G401.6 (cell line): ENCODE data around the gene IGSF5.
"Not testable (repeated sequence)": the region's sequence is repeated elsewhere in the genome, so short reads cannot be mapped to it uniquely, and the experiment has no call there.

Experiments used
- FAIRE-seq: peaks from 2 replicates; lab custom pipeline; 2012; peaks lifted over from hg19 to GRCh38; lab: Jason Lieb, UNC

Gene IGSF5

GRCh38 chr21:39738566-39738965 is 6.4 kb upstream of the IGSF5 start:
- FAIRE-seq: no peak

- FAIRE-seq: not testable (repeated sequence)
Measured at GRCh38 chr21:39739531-39739930, 5.5 kb upstream of the IGSF5 start.

GRCh38 chr21:39742561-39742960 is 2.4 kb upstream of the IGSF5 start:
- not testable (repeated sequence) for FAIRE-seq

- FAIRE-seq: not testable (repeated sequence)
Measured at GRCh38 chr21:39745332-39745731, 349 bp downstream of the IGSF5 start.

DNA sequence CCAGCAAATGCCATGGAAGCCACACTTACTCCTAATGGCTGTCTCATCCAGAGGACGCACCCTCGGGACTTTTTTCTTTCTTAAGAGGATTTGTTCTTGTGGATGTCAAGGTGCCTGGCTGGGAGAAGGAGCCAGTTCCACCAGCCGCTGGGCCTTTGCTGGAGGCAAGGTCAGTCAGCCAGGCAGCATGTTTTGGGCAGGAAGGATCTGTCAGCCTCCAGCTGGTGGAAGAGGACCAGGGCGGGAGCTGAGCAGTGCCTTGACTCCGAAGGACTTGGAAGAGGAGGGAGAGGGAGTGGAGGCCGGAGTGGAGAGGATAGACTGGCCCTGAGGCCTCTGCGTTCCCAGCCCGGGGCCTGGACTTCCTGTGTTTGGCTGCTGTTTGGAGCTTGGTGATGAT is 5.7 kb downstream of the IGSF5 start:
- FAIRE-seq: no peak

GRCh38 chr21:39754811-39755210 is 9.8 kb downstream of the IGSF5 start:
- FAIRE-seq: no peak

DNA sequence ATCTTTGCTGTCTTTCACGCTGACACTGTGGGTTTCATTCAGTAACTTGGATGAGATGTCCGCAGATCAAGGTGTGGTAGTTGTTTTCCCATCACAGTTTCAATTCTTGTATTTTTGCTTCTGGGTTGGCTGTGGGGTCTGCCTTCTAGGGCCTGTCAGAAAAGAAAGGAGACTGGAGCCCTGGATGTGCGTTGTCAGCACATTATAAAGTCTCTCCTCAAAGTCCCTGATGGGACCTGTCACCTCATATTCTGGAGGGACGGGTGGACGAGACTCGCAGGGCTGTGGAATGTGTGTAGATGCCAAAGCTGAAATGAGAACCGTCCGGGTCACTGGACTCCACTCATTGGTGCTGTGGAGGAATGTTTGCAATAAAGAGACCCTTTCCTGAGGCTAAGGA is 11.3 kb downstream of the IGSF5 start:
- no peak for FAIRE-seq

- FAIRE-seq: no peak
Measured at GRCh38 chr21:39763272-39763970, 18.4 kb downstream of the IGSF5 start.

GRCh38 chr21:39774227-39774626 is 29.2 kb downstream of the IGSF5 start:
- FAIRE-seq: no peak

DNA sequence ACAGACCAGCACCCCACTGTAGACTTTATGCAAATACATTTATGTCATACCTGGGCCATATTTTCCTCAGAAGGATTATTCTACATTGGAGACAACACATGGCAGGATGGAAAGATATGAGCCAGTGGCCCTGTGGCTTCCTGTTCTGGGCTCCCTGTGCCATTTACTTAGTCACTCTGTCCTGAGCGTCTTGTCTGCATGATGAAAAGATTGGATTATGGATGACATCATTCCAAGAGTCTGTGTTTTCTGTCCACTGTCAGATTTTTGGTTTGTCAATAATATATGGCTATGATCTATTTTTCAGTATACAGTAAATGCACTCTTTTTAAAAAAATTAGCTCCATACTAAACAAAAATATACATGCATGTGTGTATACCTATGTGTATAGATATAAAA is 30.8 kb downstream of the IGSF5 start:
- no peak for FAIRE-seq

DNA sequence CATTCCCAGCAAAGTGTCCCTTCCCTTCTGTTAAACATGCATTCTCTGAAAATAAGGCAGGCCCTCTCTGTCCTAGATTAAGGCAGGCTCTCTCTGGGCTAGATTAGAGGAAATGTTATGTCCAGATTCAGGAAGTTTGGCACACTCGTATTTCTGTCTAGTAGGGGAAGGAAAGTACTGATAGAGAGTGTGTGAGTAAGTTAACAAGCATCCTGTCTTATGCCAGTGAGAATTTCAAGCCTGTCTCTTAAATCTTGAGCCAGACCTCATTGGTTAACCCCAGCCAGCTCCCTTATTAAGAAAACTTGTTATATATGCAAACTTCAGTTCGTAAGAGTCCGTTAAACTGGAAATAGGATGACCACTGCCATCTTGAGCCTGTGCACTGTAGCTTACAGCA is 31.6 kb downstream of the IGSF5 start:
- no peak for FAIRE-seq

DNA sequence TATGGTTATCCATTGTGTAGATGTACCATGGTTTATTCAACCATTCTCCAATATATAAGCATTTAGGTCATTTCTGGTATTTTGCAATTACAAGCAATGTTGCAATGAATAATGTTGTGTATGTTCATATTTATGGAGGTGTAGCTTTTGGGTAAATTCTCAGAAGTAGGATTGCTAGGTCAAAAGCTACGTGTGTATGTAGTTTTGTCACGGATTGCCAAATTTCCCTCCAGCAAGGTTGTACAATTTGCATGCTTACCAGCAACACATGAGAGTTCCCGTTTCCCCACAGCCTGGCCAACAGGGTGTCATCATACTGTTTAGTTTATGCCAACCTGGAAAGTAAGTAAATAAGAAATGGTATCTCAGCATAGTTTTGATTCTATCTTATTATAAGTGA is 36.3 kb downstream of the IGSF5 start:
- no peak for FAIRE-seq

DNA sequence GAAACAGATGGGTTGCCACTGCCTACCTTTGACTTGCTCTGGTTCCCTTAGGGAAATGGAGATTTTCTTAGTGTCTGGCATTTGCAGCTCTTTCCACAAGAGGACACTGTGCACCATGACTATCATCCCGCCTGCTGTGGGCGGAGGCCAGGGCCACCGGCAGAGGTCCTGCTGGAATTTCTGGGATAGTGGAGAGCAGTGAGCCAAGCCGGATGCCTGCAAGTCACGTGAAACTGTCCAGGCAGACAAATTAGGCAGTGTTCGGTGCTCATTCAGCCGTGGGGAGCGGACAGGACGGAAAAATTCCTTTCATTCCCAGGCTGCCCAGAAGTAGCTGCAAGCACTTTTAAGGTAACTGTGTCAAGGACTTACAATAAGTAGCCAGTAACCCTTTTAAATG is 43.4 kb downstream of the IGSF5 start:
- FAIRE-seq: no peak

- FAIRE-seq: no peak
Measured at GRCh38 chr21:39796466-39796865, 51.5 kb downstream of the IGSF5 start.

GRCh38 chr21:39799178-39799577 is 54.2 kb downstream of the IGSF5 start:
- FAIRE-seq: no peak

DNA sequence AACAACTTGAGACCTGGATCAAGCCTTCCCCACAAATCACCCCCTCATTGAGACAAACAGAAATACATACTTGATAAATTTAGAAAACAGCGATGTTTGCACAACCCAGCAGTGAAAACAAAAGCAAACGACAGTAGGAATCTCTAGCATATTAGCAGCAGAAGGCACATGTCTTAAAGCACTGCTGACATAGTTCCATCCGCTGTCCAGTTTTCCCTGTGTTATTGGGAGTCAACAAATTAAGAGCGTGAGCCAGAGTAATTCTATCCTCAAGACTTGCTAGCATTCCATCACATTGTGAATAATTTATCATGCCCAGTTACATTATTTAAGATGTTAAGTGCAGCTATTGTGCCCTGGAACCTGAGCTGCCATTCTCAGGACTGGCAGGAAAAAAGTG is 55.3 kb downstream of the IGSF5 start:
- no peak for FAIRE-seq

GRCh38 chr21:39802217-39802616 is 57.2 kb downstream of the IGSF5 start:
- FAIRE-seq: no peak

DNA sequence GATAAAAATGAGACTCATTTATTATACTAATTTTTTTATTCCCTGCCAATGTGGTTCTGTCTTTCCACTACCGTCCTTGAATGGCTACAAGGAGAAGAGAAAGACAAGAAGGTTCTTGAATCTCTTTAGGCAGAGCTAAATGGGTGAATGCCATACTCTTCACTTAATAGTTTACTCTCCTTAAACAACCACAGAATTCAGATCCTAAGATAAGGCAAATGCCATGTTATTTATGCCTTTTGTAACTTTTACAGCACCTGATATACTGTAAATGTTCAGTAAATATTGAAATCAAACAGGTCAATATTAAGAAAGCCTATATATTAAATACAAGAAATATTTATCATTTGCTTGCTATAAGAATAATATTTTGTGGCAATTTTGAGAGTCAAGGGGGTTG is 58.4 kb downstream of the IGSF5 start:
- no peak for FAIRE-seq

DNA sequence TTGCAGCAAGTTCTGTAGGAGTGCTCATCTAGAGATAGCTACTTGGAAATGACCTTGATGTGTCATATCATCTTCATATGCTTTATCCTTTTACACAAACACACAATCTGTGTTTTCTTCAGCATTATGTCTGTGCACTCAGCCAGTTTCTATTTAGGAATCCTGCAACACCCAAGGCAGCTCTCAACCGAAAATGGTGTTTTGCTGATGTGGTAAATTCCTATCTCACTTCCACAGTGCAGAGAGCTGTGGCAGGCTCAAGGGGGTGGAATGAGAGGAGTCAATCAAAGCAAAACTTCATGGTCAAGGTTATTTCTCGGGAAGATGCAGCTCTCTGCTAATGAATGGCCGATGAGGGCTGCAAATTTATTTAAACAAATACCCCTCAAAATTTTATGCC is 59.3 kb downstream of the IGSF5 start:
- no peak for FAIRE-seq

- FAIRE-seq: no peak
Measured at GRCh38 chr21:39805983-39806382, 61.0 kb downstream of the IGSF5 start.

DNA sequence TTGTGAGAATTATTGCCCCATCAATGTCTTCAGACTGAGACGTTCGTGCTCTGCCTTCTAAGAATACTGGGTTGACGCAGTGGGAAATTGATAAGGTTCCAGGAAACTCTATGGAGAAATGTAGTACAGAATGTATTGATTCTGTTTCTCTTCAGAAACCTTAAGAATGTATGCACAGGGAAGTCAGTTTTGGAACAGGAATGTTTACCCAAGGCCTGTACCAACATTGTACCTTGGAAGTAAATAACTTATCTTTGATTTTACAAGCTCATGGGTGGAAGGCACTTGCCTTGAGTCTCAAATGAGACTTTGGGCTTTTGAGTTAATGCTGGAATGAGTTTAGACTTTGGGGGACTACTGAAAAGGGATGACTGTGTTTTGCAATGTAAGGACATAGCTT is 62.8 kb downstream of the IGSF5 start:
- no peak for FAIRE-seq

DNA sequence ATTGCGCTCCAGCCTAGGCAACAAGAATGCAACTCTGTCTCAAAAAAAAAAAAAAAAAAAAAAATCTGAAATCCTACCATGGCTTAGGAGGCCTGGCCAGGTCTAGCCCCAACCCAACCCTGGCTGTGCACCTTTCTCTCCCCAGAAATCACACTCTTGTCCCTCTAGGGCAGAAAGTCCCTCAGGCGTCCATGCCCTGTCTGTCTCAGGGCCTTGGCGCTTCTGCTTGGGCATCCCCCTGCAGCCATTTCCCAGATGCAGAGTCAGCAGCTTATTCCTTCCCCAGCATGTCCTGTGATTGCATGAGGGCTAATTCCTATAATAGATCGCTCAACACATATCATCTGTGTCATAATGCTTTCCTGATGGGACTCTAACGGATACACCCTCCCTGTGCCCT is 65.0 kb downstream of the IGSF5 start:
- no peak for FAIRE-seq

DNA sequence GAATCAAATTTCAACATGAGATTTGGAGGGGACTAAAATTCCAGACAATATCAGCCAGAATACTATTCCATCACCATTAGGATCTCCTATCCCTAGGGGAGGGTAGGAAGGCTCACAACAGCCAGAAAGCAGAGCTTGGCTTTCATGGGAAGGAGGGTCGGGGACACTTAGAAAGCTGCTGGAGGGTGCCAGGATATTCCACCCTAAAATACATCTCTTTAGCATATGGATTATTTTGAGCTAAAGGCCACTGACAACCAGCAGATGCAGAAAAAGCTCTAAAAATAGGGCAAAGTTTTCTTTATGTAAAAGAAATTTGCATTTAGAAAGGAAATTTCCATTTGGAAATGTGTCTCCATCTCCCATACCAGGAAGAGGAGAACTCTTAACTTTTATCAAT is 68.0 kb downstream of the IGSF5 start:
- FAIRE-seq: no peak

DNA sequence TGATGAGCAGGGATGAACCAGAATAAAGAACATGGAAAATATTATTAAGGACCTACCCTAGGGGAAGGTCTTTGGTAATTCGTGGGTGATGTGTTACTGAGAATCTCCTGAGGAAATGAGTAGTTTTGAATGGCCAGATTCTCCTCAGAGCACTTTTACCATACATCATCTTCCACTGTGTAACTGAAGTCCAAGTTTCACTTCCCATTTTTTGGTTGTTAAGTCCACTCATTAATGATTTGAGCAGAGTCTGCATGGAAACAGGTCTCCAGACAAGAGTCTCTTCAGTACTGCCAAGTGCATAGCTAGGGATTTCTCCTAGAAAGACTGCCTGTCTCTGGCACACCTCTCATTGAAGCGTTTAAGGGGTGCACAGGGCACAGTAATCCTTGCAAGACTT is 73.6 kb downstream of the IGSF5 start:
- FAIRE-seq: no peak

DNA sequence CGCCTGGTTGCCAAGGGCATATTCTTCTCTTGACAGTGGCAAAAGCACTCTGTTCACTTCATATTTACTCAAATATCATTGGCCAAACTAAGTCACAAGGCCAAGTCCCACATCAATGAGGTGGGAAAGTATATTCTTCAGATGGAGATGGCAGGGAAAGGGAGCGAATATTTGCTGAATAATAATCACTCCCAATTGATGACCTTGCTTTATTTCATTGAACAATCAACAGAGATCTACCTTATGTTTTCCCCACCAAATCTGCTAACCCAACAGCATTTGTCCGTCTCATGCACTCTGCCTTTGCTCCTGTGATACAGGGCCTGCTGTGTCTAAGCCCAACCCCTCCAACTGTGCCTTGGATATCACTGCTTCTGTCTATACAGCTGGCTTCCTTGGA is 77.1 kb downstream of the IGSF5 start:
- no peak for FAIRE-seq
